ENCODE data around the gene CDHR5. TPM values are rescaled to one million over a fixed set of nuclear protein-coding genes. Genes with fewer than 3 reads are reported as not detected.
"Not testable (repeated sequence)": the region's sequence is repeated elsewhere in the genome, so short reads cannot be mapped to it uniquely, and the experiment has no call there.

The CDHR5 gene
- polyA plus RNA-seq, 1 donor (not counting 4 experiments of a cell fraction or from before 2014, with no cell fraction given): not detected

GRCh38 chr11:650482-650881 is 25.7 kb upstream of the CDHR5 start:
- Histone ChIP-seq H3K27ac (ENCODE audit: control insufficient read depth, insufficient read depth, low read length) (no peak overlapping the region), H4K20me1 (ENCODE audit: control insufficient read depth, extremely low read depth, insufficient read depth, low read length) (no peaks in the 10 kb centered on the region), H3K79me2 (ENCODE audit: control insufficient read depth, insufficient read depth, low read length) (no peaks in the 10 kb centered on the region), H3K4me3 (ENCODE audit: control insufficient read depth in 2 of 3, extremely low read depth in 1 of 3, insufficient read depth in 2 of 3, low read depth in 1 of 3, low read length in 3 of 3) (no peak overlapping the region), H3K27me3 (ENCODE audit: control insufficient read depth, extremely low read depth, insufficient read depth, low read length) (no peaks in the 10 kb centered on the region), H3K9me1 (ENCODE audit: control insufficient read depth, extremely low read depth, insufficient read depth, low read length) (no peaks in the 10 kb centered on the region), H3K4me2 (ENCODE audit: control insufficient read depth, extremely low read depth, insufficient read depth, low read depth, low read length) (no peak overlapping the region), H2AFZ (ENCODE audit: control insufficient read depth, low read length) (no peak overlapping the region), H3K4me1 (ENCODE audit: control insufficient read depth, extremely low read depth, insufficient read depth, low read length) (no peaks in the 10 kb centered on the region), H3K9ac (ENCODE audit: control insufficient read depth, extremely low read depth, insufficient read depth, low read length) (no peak overlapping the region), H3K9me3 (ENCODE audit: control insufficient read depth, low read depth, low read length) (no peaks in the 10 kb centered on the region), H3K36me3 (ENCODE audit: control insufficient read depth in 2 of 2, extremely low read depth in 1 of 2, insufficient read depth in 2 of 2, low read length in 2 of 2) (peaks cover 0 to 8% of the 10 kb centered on the region in 2 experiments)
- dilution Hi-C loops (cut with MboI; ENCODE audit: extremely low pct_ligation_motif_present, low sequenced_read_pairs): no loop called here
- no peak for FAIRE-seq
- DNase-seq (ENCODE audit: low read depth, low spot score): no peak
- TF ChIP-seq CTCF (optimal IDR thresholded peaks at IDR 0.05 in 1 of 3, IDR thresholded peaks at IDR 0.05 in 1 of 3, conservative IDR thresholded peaks at IDR 0.05 in 1 of 3; ENCODE audit: extremely low read depth in 1 of 3, insufficient read depth in 2 of 3, low read length in 3 of 3): no peak
- no peak for TF ChIP-seq EZH2 (IDR thresholded peaks at IDR 0.05; ENCODE audit: low read length)

GRCh38 chr11:647672-648158 is 23.0 kb upstream of the CDHR5 start:
- not testable (repeated sequence) for FAIRE-seq

GRCh38 chr11:646214-646613 is 21.5 kb upstream of the CDHR5 start:
- dilution Hi-C loops (cut with MboI; ENCODE audit: extremely low pct_ligation_motif_present, low sequenced_read_pairs): no loop called here
- TF ChIP-seq CTCF (optimal IDR thresholded peaks at IDR 0.05 in 1 of 3, IDR thresholded peaks at IDR 0.05 in 1 of 3, conservative IDR thresholded peaks at IDR 0.05 in 1 of 3; ENCODE audit: extremely low read depth in 1 of 3, insufficient read depth in 2 of 3, low read length in 3 of 3) (no peak), EZH2 (IDR thresholded peaks at IDR 0.05; ENCODE audit: low read length) (no peak)
- DNase-seq (ENCODE audit: low read depth, low spot score) (no peak), FAIRE-seq (no peak)
- H3K36me3 ChIP-seq (ENCODE audit: control insufficient read depth in 2 of 2, extremely low read depth in 1 of 2, insufficient read depth in 2 of 2, low read length in 2 of 2): peaks cover 0 to 11% of the 10 kb centered on the region in 2 experiments
- no peaks in the 10 kb centered on the region for H4K20me1 ChIP-seq (ENCODE audit: control insufficient read depth, extremely low read depth, insufficient read depth, low read length)
- H3K4me2 ChIP-seq (ENCODE audit: control insufficient read depth, extremely low read depth, insufficient read depth, low read depth, low read length): no peak overlapping the region
- H2AFZ ChIP-seq (ENCODE audit: control insufficient read depth, low read length): no peak overlapping the region
- H3K4me1 ChIP-seq (ENCODE audit: control insufficient read depth, extremely low read depth, insufficient read depth, low read length): peaks cover 2% of the 10 kb centered on the region
- no peak overlapping the region for H3K4me3 ChIP-seq (ENCODE audit: control insufficient read depth in 2 of 3, extremely low read depth in 1 of 3, insufficient read depth in 2 of 3, low read depth in 1 of 3, low read length in 3 of 3)
- no peaks in the 10 kb centered on the region for H3K9me1 ChIP-seq (ENCODE audit: control insufficient read depth, extremely low read depth, insufficient read depth, low read length)
- no peaks in the 10 kb centered on the region for H3K79me2 ChIP-seq (ENCODE audit: control insufficient read depth, insufficient read depth, low read length)
- no peak overlapping the region for H3K9ac ChIP-seq (ENCODE audit: control insufficient read depth, extremely low read depth, insufficient read depth, low read length)
- H3K27ac ChIP-seq (ENCODE audit: control insufficient read depth, insufficient read depth, low read length): no peak overlapping the region
- no peaks in the 10 kb centered on the region for H3K27me3 ChIP-seq (ENCODE audit: control insufficient read depth, extremely low read depth, insufficient read depth, low read length)
- no peaks in the 10 kb centered on the region for H3K9me3 ChIP-seq (ENCODE audit: control insufficient read depth, low read depth, low read length)

More at GRCh38 chr11:647672-648158, 23.0 kb upstream of the CDHR5 start:
- H3K9me1 ChIP-seq (ENCODE audit: control insufficient read depth, extremely low read depth, insufficient read depth, low read length); dilution Hi-C loops (cut with MboI; ENCODE audit: extremely low pct_ligation_motif_present, low sequenced_read_pairs); DNase-seq (ENCODE audit: low read depth, low spot score); H3K27ac ChIP-seq (ENCODE audit: control insufficient read depth, insufficient read depth, low read length); H3K4me1 ChIP-seq (ENCODE audit: control insufficient read depth, extremely low read depth, insufficient read depth, low read length); H3K79me2 ChIP-seq (ENCODE audit: control insufficient read depth, insufficient read depth, low read length); H3K4me2 ChIP-seq (ENCODE audit: control insufficient read depth, extremely low read depth, insufficient read depth, low read depth, low read length); H2AFZ ChIP-seq (ENCODE audit: control insufficient read depth, low read length); H4K20me1 ChIP-seq (ENCODE audit: control insufficient read depth, extremely low read depth, insufficient read depth, low read length); H3K9ac ChIP-seq (ENCODE audit: control insufficient read depth, extremely low read depth, insufficient read depth, low read length); H3K4me3 ChIP-seq (ENCODE audit: control insufficient read depth in 2 of 3, extremely low read depth in 1 of 3, insufficient read depth in 2 of 3, low read depth in 1 of 3, low read length in 3 of 3); H3K27me3 ChIP-seq (ENCODE audit: control insufficient read depth, extremely low read depth, insufficient read depth, low read length); H3K9me3 ChIP-seq (ENCODE audit: control insufficient read depth, low read depth, low read length): not testable (repeated sequence)
- peaks cover 0 to 11% of the 10 kb centered on the region in 2 experiments for H3K36me3 ChIP-seq (ENCODE audit: control insufficient read depth in 2 of 2, extremely low read depth in 1 of 2, insufficient read depth in 2 of 2, low read length in 2 of 2)

All from keratinocyte (primary cell).